SK-N-SH (cell line): Measurements from ENCODE around the gene MRPS6. TPM values are rescaled to one million over a fixed set of nuclear protein-coding genes. Genes with fewer than 3 reads are reported as not detected.

Source experiments
- CTCF ChIA-PET: fragments of 300-600, 350-600 bp; formaldehyde crosslinking; extraction: SDS; loops from one replicate; lab custom pipeline; 2021; lab: Yijun Ruan, JAX
- POLR2A ChIA-PET: fragments of 350-600 bp; sonication (Branson Sonifier 250); formaldehyde crosslinking; extraction: SDS; loops from one replicate; lab custom pipeline; 2020; ENCODE audit warnings: antibody characterized with exemption, inconsistent platforms; lab: Yijun Ruan, JAX
- DNase-seq: peaks from one replicate; pipeline ENCODE4 v3.0.0; 2012
- H2AFZ ChIP-seq: fragments of 200-600 bp; sonication (generic); 2 replicates; pipeline ENCODE4 v1.8.1; 2016; ENCODE audit warnings: antibody characterized with exemption, mild to moderate bottlenecking, low read depth
- H3F3A ChIP-seq: fragments of 200-600 bp; sonication (generic); replicated peaks from 2 replicates; pipeline ENCODE3; 2016; ENCODE audit warnings: antibody characterized with exemption, mild to moderate bottlenecking; ENCODE audit not compliant: insufficient read depth
- H3K27ac ChIP-seq, 2 experiments: fragments of 200-500 bp in 1 of 2; fragments of 200-600 bp in 1 of 2; sonication (Bioruptor generic) in 1 of 2; sonication (generic), shearing (Covaris generic) in 1 of 2; 2 replicates each; pipeline versions ENCODE4 v1.5.1 to v1.6.1; 2014 to 2016; ENCODE audit warnings: low read depth in 2 of 2, inconsistent platforms in 1 of 2, low read length in 1 of 2, mild to moderate bottlenecking in 1 of 2, mixed read lengths in 1 of 2
- H3K27me3 ChIP-seq: fragments of 200-600 bp; sonication (generic), shearing (Covaris generic); 2 replicates; pipeline ENCODE4 v1.6.1; 2016; ENCODE audit warnings: mixed run types; ENCODE audit not compliant: insufficient read depth
- H3K36me3 ChIP-seq, 2 experiments: fragments of 200-500 bp in 1 of 2; fragments of 200-600 bp in 1 of 2; sonication (Bioruptor generic) in 1 of 2; sonication (generic) in 1 of 2; replicated peaks in 1 of 2; 2 replicates each; pipeline versions ENCODE3 to v1.5.1; 2014 to 2016; ENCODE audit warnings: low read length in 1 of 2, mild to moderate bottlenecking in 1 of 2; ENCODE audit not compliant: insufficient read depth in 2 of 2, control insufficient read depth in 1 of 2
- H3K4me1 ChIP-seq, 2 experiments: fragments of 200-500 bp in 1 of 2; fragments of 200-600 bp in 1 of 2; sonication (Bioruptor generic) in 1 of 2; sonication (generic), shearing (Covaris generic) in 1 of 2; 2 replicates each; pipeline versions ENCODE4 v1.5.1 to v1.6.1; 2014 to 2016; ENCODE audit warnings: low read depth in 1 of 2, low read length in 1 of 2, mixed run types in 1 of 2; ENCODE audit not compliant: insufficient read depth in 2 of 2, control insufficient read depth in 1 of 2
- H3K4me2 ChIP-seq: fragments of 200-600 bp; sonication (generic), shearing (Covaris generic); 2 replicates; pipeline ENCODE4 v1.6.1; 2017; ENCODE audit warnings: mixed run types
- H3K4me3 ChIP-seq, 2 experiments: fragments of 200-500 bp in 1 of 2; fragments of 200-600 bp in 1 of 2; sonication (Bioruptor generic) in 1 of 2; sonication (generic), shearing (Covaris generic) in 1 of 2; 2 replicates each; pipeline versions ENCODE4 v1.5.1 to v1.8.1; 2014 to 2016; ENCODE audit warnings: low read depth in 2 of 2, inconsistent platforms in 1 of 2, low read length in 1 of 2, mild to moderate bottlenecking in 1 of 2, mixed read lengths in 1 of 2, moderate library complexity in 1 of 2
- H3K79me2 ChIP-seq: fragments of 200-600 bp; sonication (generic); 2 replicates; pipeline ENCODE4 v1.8.1; 2017; ENCODE audit warnings: mild to moderate bottlenecking; ENCODE audit not compliant: insufficient read depth
- H3K9ac ChIP-seq: fragments of 200-600 bp; sonication (generic); 2 replicates; pipeline ENCODE4 v1.6.1; 2017; ENCODE audit warnings: mixed run types
- H3K9me2 ChIP-seq: fragments of 200-600 bp; sonication (generic); 2 replicates; pipeline ENCODE4 v1.6.1; 2017; ENCODE audit warnings: mixed run types
- H3K9me3 ChIP-seq: fragments of 200-600 bp; sonication (generic); 2 replicates; pipeline ENCODE4 v1.6.1; 2017; ENCODE audit warnings: mixed run types, mild to moderate bottlenecking, moderate library complexity
- H4K20me1 ChIP-seq: fragments of 200-600 bp; sonication (generic); 2 replicates; pipeline ENCODE4 v1.6.1; 2017; ENCODE audit warnings: mild to moderate bottlenecking, mixed run types; ENCODE audit not compliant: insufficient read depth
- ELF1 ChIP-seq: IDR thresholded peaks from 2 replicates; pipeline ENCODE4 v1.4.0; 2012
- EP300 ChIP-seq, 2 experiments: IDR thresholded peaks; 2 replicates each; pipeline versions ENCODE4 v1.4.0 to v1.6.1; 2012; ENCODE audit warnings: borderline replicate concordance in 1 of 2, low read depth in 1 of 2, low read length in 1 of 2
- EZH2phosphoT487 ChIP-seq: fragments of 200-600 bp; sonication (generic); IDR thresholded peaks from 2 replicates; pipeline ENCODE4 v1.6.1; 2017; ENCODE audit warnings: low read depth, mixed run types, mild to moderate bottlenecking, antibody characterized with exemption, moderate library complexity, borderline replicate concordance
- FOSL2 ChIP-seq: IDR thresholded peaks from 2 replicates; pipeline ENCODE4 v1.4.0; 2012; ENCODE audit warnings: low read depth, mild to moderate bottlenecking, moderate library complexity, borderline replicate concordance
- GABPA ChIP-seq: IDR thresholded peaks from 2 replicates; pipeline ENCODE4 v1.4.0; 2012; ENCODE audit warnings: low read depth, mild to moderate bottlenecking
- MEF2A ChIP-seq: IDR thresholded peaks from 2 replicates; pipeline ENCODE4 v1.4.0; 2012; ENCODE audit warnings: low read depth, borderline replicate concordance
- NRF1 ChIP-seq: IDR thresholded peaks from 2 replicates; pipeline ENCODE4 v1.6.1; 2012; ENCODE audit warnings: low read depth, mild to moderate bottlenecking, low read length
- SIN3A ChIP-seq: IDR thresholded peaks from 2 replicates; pipeline ENCODE4 v1.6.1; 2012; ENCODE audit warnings: low read depth, mild to moderate bottlenecking, low read length, moderate library complexity, borderline replicate concordance
- TAF1 ChIP-seq: IDR thresholded peaks from 2 replicates; pipeline ENCODE4 v1.6.1; 2012; ENCODE audit warnings: low read depth, mild to moderate bottlenecking, low read length, moderate library complexity, borderline replicate concordance
- TEAD4 ChIP-seq: IDR thresholded peaks from 2 replicates; pipeline ENCODE4 v1.4.0; 2012; ENCODE audit warnings: mild to moderate bottlenecking, borderline replicate concordance; ENCODE audit not compliant: insufficient read depth
- USF1 ChIP-seq: IDR thresholded peaks from 2 replicates; pipeline ENCODE4 v1.4.0; 2012; ENCODE audit warnings: low read depth, borderline replicate concordance
- WGBS: methylation state at CpG from one replicate; pipeline ENCODE4 v1.1.6; 2017; ENCODE audit warnings: low lambda C conversion rate; 5-methylcytosine and 5-hydroxymethylcytosine counted together
- polyA plus RNA-seq, 3 experiments: library from polyadenylated mRNA; depleted of rRNA; stranded (reverse); fragments of >200 nt; gene quantifications; 2 replicates each; pipeline ENCODE4 v1.2.3, GENCODE V29; 2012
- TF ChIP-seq, protein P1 (sequence below): fragments of 200-600 bp; sonication (generic); IDR thresholded peaks from 2 replicates; pipeline ENCODE4 v1.6.1; 2017; ENCODE audit warnings: antibody characterized with exemption, mild to moderate bottlenecking, moderate library complexity
- TF ChIP-seq, protein P2 (sequence below): IDR thresholded peaks from 2 replicates; pipeline ENCODE4; 2012

The MRPS6 gene
- polyA plus RNA-seq, 1 of the 3 experiments (the other 2 are of a cell fraction): 69.2 TPM

DNA sequence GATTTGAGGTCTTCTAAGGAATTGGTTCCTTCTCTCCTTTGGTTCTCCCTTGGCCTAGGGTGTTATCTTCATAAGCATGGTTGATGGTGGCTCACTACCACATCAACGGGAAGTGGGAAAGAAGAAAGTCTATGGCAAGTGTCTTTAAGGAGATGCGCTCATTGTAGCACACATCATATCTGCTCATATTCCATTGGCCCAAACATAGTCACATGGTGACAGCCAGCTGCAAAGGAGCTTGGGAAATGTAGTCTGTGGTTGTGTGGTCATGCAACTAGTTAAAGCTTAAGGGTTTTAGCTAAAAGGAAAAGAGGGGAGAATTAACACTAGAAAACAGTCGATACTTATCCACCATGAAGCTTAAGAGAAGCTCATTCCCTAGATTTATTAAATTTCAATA, 11.4 kb upstream of the MRPS6 start:
- Histone ChIP-seq H3K4me2 (no peak overlapping the region), H3K36me3 (no peaks in the 10 kb centered on the region), H3K4me3 (no peak overlapping the region), H3K9ac (no peak overlapping the region), H3F3A (no peaks in the 10 kb centered on the region), H3K4me1 (no peaks in the 10 kb centered on the region), H3K9me3 (no peaks in the 10 kb centered on the region), H3K27ac (no peak overlapping the region), H3K9me2 (no peaks in the 10 kb centered on the region)
- CTCF ChIA-PET: no interaction called here
- POLR2A ChIA-PET: no interaction called here
- peak; percentile 23 for DNase-seq
- WGBS: 27% methylated on average over 3 of the region's 3 CpGs
- peak; percentile 88 for TF ChIP-seq USF1
- no peak for TF ChIP-seq TEAD4
- TF ChIP-seq, all 33 proteins: peak for 1
- H2AFZ ChIP-seq: no peak overlapping the region
- no peaks in the 10 kb centered on the region for H3K27me3 ChIP-seq
- H4K20me1 ChIP-seq: no peaks in the 10 kb centered on the region
- no peaks in the 10 kb centered on the region for H3K79me2 ChIP-seq

- no peak overlapping the region for H2AFZ ChIP-seq
- H3K9ac ChIP-seq: no peak overlapping the region
- no peak overlapping the region for H3K27ac ChIP-seq
- no peaks in the 10 kb centered on the region for H3K9me3 ChIP-seq
- no peak overlapping the region for H3K4me3 ChIP-seq
- H3K4me1 ChIP-seq: no peaks in the 10 kb centered on the region
- ChIA-PET POLR2A (no interaction called here), CTCF (interaction anchor here (0.9 kb wide), 1 partner anchor 47 kb away, joined by 3 read pairs; no protein-coding TSS in a partner anchor)
- no peaks in the 10 kb centered on the region for H3F3A ChIP-seq
- H4K20me1 ChIP-seq: no peaks in the 10 kb centered on the region
- H3K4me2 ChIP-seq: no peak overlapping the region
- DNase-seq: no peak
- no peak for TF ChIP-seq ELF1
- TF ChIP-seq FOSL2: no peak
- no peak for TF ChIP-seq NRF1
- TF ChIP-seq, protein P1, sequence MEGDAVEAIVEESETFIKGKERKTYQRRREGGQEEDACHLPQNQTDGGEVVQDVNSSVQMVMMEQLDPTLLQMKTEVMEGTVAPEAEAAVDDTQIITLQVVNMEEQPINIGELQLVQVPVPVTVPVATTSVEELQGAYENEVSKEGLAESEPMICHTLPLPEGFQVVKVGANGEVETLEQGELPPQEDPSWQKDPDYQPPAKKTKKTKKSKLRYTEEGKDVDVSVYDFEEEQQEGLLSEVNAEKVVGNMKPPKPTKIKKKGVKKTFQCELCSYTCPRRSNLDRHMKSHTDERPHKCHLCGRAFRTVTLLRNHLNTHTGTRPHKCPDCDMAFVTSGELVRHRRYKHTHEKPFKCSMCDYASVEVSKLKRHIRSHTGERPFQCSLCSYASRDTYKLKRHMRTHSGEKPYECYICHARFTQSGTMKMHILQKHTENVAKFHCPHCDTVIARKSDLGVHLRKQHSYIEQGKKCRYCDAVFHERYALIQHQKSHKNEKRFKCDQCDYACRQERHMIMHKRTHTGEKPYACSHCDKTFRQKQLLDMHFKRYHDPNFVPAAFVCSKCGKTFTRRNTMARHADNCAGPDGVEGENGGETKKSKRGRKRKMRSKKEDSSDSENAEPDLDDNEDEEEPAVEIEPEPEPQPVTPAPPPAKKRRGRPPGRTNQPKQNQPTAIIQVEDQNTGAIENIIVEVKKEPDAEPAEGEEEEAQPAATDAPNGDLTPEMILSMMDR: no peak
- TF ChIP-seq TEAD4: no peak
- no peak for TF ChIP-seq EZH2phosphoT487
- TF ChIP-seq MEF2A: no peak
- TF ChIP-seq TAF1: no peak
- TF ChIP-seq, protein P2, sequence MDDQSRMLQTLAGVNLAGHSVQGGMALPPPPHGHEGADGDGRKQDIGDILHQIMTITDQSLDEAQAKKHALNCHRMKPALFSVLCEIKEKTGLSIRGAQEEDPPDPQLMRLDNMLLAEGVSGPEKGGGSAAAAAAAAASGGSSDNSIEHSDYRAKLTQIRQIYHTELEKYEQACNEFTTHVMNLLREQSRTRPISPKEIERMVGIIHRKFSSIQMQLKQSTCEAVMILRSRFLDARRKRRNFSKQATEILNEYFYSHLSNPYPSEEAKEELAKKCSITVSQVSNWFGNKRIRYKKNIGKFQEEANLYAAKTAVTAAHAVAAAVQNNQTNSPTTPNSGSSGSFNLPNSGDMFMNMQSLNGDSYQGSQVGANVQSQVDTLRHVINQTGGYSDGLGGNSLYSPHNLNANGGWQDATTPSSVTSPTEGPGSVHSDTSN: no peak
- no peak for TF ChIP-seq GABPA
- no peak for TF ChIP-seq SIN3A
- TF ChIP-seq EP300 (IDR thresholded peaks at IDR 0.05; ENCODE audit: borderline replicate concordance in 1 of 2, low read depth in 1 of 2, low read length in 1 of 2): no peak
- 19% methylated on average over 3 of the region's 3 CpGs for WGBS
- no peaks in the 10 kb centered on the region for H3K79me2 ChIP-seq
- no peaks in the 10 kb centered on the region for H3K27me3 ChIP-seq
- no peaks in the 10 kb centered on the region for H3K36me3 ChIP-seq
- H3K9me2 ChIP-seq: no peaks in the 10 kb centered on the region
Observed at GRCh38 chr21:34065027-34065426, 8.4 kb upstream of the MRPS6 start.
